GM12875 (cell line): ENCODE data around the gene ANP32A.

Source experiments
- H3K4me3 ChIP-seq: one replicate; pipeline ENCODE4 v1.5.1; 2011; ENCODE audit warnings: low read depth, low read length, control low read depth
- CTCF ChIP-seq: IDR thresholded peaks from 2 replicates; pipeline ENCODE4 v1.5.1; 2011; ENCODE audit warnings: low read depth, mild to moderate bottlenecking, control low read depth, inconsistent platforms, low read length, moderate library complexity, borderline replicate concordance; ENCODE audit not compliant: insufficient read depth

Gene ANP32A

DNA sequence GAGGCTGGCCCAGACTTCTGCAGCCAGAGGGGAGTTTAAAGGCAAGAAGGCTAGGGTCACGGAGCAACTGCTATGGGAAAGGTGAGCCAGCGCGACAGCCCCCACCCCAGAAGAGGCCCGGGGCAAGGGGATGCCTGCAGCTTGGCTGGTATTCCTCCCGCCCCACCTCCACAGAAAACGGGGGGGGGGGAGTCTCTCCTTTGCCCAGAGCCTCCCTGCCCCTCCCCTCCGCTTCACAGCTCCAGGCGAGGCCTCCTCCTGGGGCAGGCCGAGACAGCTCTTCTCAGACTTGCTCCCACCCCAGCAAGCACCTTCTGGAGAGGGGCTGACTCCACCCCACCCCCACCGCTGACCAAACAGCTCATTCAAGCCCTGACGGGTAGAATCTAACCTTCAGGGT lies 13.4 kb downstream of the ANP32A start:
- no peak overlapping the region for H3K4me3 ChIP-seq
- TF ChIP-seq CTCF, result no peak

DNA sequence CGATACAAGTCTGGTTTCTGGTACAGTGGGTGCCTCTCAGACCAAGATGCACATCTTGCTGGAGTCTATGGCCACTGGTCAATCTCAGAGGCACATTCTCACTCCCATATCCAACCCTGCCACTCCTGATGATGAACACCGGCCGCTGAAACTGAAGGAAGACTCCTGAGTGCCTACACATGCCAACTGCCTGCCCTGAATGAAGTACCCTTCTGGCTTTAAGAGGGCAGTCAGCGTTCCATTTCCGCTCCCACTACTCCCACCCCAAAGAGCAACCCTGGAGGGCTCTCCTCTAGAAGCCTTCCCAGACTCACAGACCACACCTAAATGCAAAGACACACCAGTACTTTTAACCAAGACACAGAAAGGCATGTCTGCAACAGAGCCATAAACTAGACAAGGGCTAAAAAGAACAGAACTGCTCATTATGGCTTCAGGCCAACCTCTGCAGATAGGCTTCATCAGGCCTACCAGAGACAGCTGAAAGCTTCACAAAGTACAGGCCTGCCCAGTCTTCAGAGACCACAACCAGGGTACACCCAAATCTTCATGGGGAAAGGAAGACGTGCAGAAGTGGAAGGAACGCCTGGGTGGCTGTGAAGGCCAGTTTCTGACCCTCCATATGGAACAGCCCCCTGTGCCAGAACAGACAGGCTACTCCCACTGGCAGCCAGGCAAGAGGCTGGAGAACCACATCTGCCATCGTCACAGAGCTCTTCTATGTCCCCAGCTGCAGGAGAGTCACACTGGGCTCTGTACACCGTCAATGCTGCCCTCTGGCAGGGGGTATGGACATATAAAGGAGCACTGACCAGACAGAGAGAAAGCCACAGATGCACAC lies 14.3 kb downstream of the ANP32A start:
- no peak for TF ChIP-seq CTCF

GRCh38 chr15:68802373-68802772 lies 18.3 kb downstream of the ANP32A start:
- no peak overlapping the region for H3K4me3 ChIP-seq
- no peak for TF ChIP-seq CTCF

More for the DNA sequence above, 14.3 kb downstream of the ANP32A start:
- no peak overlapping the region for H3K4me3 ChIP-seq

- TF ChIP-seq CTCF, result no peak
- H3K4me3 ChIP-seq, result no peak overlapping the region
These were observed 19.0 kb downstream of the ANP32A start for GRCh38 chr15:68801572-68802148.

DNA sequence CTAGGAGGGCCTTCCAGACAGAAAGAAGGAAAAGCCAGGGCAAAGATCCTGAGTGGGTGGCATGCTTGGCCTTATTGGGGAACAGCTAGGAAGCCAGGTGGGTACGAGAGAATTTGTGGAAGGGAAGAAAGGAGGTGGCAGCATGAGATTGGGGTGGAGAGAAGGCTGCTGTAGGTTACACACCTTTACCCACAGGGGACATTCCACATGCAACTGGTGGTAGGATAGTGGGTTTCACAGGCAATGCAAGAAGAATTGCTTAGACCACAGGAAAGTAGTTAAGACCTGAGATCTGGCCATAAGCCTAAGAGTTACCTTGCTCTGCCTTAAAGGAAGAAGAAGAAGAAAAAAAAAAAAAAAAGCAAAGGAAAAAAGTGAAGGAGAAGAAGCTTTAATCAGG lies 19.8 kb downstream of the ANP32A start:
- no peak overlapping the region for H3K4me3 ChIP-seq
- no peak for TF ChIP-seq CTCF

DNA sequence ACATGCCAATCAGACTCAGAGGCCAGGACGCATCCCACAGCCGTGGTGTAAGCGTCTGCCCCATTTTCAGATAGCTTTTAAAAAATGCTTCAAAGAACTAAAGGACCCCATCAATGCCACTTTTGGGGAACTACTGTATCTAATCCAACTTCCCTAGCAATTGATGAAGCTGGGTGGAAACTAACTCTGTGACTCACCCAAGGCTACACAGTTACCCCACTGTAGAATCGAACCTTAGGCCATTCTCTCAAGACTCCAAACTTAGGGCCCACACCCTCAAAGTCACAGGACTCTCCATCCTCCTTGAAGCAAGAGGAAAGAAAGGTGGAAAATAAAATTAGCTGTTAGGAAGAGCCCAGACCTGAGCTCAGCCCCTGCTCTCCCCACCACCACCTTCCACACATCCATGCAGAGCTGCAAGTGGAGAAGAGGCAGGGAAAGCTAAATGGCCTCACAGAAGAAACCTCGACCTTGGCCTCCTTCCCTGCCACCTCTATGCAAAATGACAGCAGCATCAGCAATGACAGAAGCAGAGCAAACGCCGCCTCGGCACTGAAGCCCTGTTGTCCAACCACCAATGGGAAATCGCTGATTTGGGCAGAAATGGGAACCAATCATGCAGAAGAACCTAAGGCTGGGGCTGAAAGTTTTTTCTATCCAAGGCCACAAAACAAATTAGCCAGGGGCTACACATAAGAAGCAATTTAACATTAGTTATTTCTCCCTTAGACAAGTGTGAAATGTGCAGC lies 22.2 kb downstream of the ANP32A start:
- no peak for TF ChIP-seq CTCF
- no peak overlapping the region for H3K4me3 ChIP-seq
